Panc1 (cell line): ENCODE measurements around the gene CDH8. TPM values are rescaled to one million over a fixed set of nuclear protein-coding genes. Genes with fewer than 3 reads are reported as not detected.
A peak's percentile ranks its signal among the peaks of the same experiment; 100 is the strongest.

Experiments
- ATAC-seq: fragments of 200-7000 bp; cut with Tn5 transposase; 2 replicates; pipeline ENCODE4 v1.9.1; 2020; ENCODE audit warnings: mild to moderate bottlenecking, moderate library complexity
- BruUV-seq: library from RNA; stranded (reverse); fragments of 400-500 nt; replicated peaks from 2 replicates; lab custom pipeline; 2021; lab: Mats Ljungman, UMichigan
- CTCF ChIA-PET: fragments of 300-600 bp; sonication (Branson Sonifier 250); formaldehyde crosslinking; loops from one replicate; lab custom pipeline; 2022; ENCODE audit warnings: antibody characterized with exemption; lab: Charles Lee
- POLR2A ChIA-PET: fragments of 300-600 bp; sonication (Branson Sonifier 250); formaldehyde crosslinking; loops from one replicate; lab custom pipeline; 2022; ENCODE audit warnings: antibody characterized with exemption; lab: Charles Lee
- DNase-seq: peaks from one replicate; pipeline ENCODE4 v3.0.0-alpha.2; 2010; ENCODE audit warnings: low read depth, low spot score
- H3K27ac ChIP-seq: 2 replicates; pipeline ENCODE4 v1.5.1; 2011; ENCODE audit warnings: mild to moderate bottlenecking, low read length, inconsistent platforms
- H3K27me3 ChIP-seq: fragments of 200-500 bp; sonication (Bioruptor generic); 2 replicates; pipeline ENCODE4 v1.6.0; 2014; ENCODE audit warnings: low read length, inconsistent platforms; ENCODE audit not compliant: control insufficient read depth, insufficient read depth
- H3K36me3 ChIP-seq: fragments of 200-500 bp; sonication (Bioruptor generic); 2 replicates; pipeline ENCODE4 v1.5.1; 2014; ENCODE audit warnings: inconsistent platforms, mild to moderate bottlenecking, low read length, moderate library complexity; ENCODE audit not compliant: control insufficient read depth, insufficient read depth
- H3K4me1 ChIP-seq: 2 replicates; pipeline ENCODE4 v1.5.1; 2011; ENCODE audit warnings: inconsistent platforms, mild to moderate bottlenecking, low read length, moderate library complexity; ENCODE audit not compliant: control insufficient read depth, insufficient read depth
- H3K4me3 ChIP-seq, 2 experiments: 2 replicates each; pipeline ENCODE4 v1.5.1; 2011 to 2012; ENCODE audit warnings: low read depth in 2 of 2, low read length in 2 of 2, mild to moderate bottlenecking in 2 of 2, inconsistent platforms in 1 of 2, moderate library complexity in 1 of 2
- H3K9me3 ChIP-seq: fragments of 200-500 bp; sonication (Bioruptor generic); 2 replicates; pipeline ENCODE4 v1.5.1; 2014; ENCODE audit warnings: low read depth, mild to moderate bottlenecking, inconsistent platforms, low read length, moderate library complexity; ENCODE audit not compliant: control insufficient read depth, insufficient read depth
- CTCF ChIP-seq: fragments of 450-650 bp; IDR thresholded peaks from 2 replicates; pipeline ENCODE4 v1.5.1; 2017; ENCODE audit warnings: mild to moderate bottlenecking
- POLR2AphosphoS5 ChIP-seq: IDR thresholded peaks from 2 replicates; pipeline ENCODE4 v1.6.1; 2012; ENCODE audit warnings: mild to moderate bottlenecking, low read depth, low read length, moderate library complexity
- SIN3A ChIP-seq: IDR thresholded peaks from 2 replicates; pipeline ENCODE4 v1.6.1; 2012; ENCODE audit warnings: low read depth, mild to moderate bottlenecking, low read length, moderate library complexity, borderline replicate concordance; ENCODE audit not compliant: insufficient read depth
- TCF7L2 ChIP-seq: IDR thresholded peaks from 2 replicates; pipeline ENCODE4 v1.6.1; 2011; ENCODE audit warnings: mild to moderate bottlenecking, low read depth, low read length, inconsistent platforms
- in situ Hi-C: cut with HindIII; loops from 2 replicates; pipeline ENCODE4 v1.10.0; 2016; ENCODE audit warnings: low sequenced_read_pairs, low pct_unique_long_range_greater_than_20kb
- intact Hi-C: fragments of 100-400 bp; cut with micrococcal nuclease; formaldehyde crosslinking; loops from one replicate; pipeline ENCODE4 v1.10.0; 2022; ENCODE audit not compliant: unreplicated experiment
- total RNA-seq: library from RNA; stranded (reverse); gene quantifications from one replicate; pipeline ENCODE4 v1.2.1, GENCODE V29; 2021; ENCODE audit not compliant: unreplicated experiment
- TF ChIP-seq, protein P1 (sequence below), 2 experiments: IDR thresholded peaks; 2 replicates each; pipeline ENCODE4 v1.6.1; 2011 to 2012; ENCODE audit warnings: low read depth in 2 of 2, control low read depth in 1 of 2, low read length in 1 of 2, mild to moderate bottlenecking in 1 of 2, moderate library complexity in 1 of 2; ENCODE audit not compliant: insufficient read depth in 1 of 2

Gene CDH8
- total RNA-seq, 1 experiment from 2014 or later: 0.21 TPM

DNA sequence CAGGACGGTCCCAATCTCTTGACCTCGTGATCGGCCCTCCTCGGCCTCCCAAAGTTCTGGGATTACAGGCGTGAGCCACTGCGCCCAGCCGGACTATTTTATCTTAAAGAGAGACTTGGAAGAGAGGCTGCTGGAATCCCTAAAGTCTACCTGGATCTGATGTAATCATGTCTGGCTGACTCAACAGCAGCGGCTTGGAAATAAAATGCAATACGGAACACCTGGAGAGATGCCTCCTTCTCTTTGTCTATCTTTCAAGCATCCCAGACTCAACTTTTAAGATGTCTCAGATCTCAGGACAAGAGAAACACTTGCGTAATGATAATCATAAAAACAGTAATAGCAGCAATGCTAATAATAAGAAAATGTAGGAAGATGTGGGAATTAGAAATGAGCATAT, 95.6 kb downstream of the CDH8 start:
- Histone ChIP-seq H3K4me3 (no peak overlapping the region), H3K27ac (no peak overlapping the region), H3K4me1 (no peaks in the 10 kb centered on the region), H3K36me3 (no peaks in the 10 kb centered on the region), H3K27me3 (no peaks in the 10 kb centered on the region), H3K9me3 (no peaks in the 10 kb centered on the region)
- POLR2A ChIA-PET: no interaction called here
- TF ChIP-seq SIN3A (no peak), POLR2AphosphoS5 (no peak), TCF7L2 (no peak), CTCF (no peak)
- TF ChIP-seq, protein P1, sequence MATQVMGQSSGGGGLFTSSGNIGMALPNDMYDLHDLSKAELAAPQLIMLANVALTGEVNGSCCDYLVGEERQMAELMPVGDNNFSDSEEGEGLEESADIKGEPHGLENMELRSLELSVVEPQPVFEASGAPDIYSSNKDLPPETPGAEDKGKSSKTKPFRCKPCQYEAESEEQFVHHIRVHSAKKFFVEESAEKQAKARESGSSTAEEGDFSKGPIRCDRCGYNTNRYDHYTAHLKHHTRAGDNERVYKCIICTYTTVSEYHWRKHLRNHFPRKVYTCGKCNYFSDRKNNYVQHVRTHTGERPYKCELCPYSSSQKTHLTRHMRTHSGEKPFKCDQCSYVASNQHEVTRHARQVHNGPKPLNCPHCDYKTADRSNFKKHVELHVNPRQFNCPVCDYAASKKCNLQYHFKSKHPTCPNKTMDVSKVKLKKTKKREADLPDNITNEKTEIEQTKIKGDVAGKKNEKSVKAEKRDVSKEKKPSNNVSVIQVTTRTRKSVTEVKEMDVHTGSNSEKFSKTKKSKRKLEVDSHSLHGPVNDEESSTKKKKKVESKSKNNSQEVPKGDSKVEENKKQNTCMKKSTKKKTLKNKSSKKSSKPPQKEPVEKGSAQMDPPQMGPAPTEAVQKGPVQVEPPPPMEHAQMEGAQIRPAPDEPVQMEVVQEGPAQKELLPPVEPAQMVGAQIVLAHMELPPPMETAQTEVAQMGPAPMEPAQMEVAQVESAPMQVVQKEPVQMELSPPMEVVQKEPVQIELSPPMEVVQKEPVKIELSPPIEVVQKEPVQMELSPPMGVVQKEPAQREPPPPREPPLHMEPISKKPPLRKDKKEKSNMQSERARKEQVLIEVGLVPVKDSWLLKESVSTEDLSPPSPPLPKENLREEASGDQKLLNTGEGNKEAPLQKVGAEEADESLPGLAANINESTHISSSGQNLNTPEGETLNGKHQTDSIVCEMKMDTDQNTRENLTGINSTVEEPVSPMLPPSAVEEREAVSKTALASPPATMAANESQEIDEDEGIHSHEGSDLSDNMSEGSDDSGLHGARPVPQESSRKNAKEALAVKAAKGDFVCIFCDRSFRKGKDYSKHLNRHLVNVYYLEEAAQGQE (IDR thresholded peaks at IDR 0.05; ENCODE audit: insufficient read depth in 1 of 2, low read depth in 2 of 2, low read length in 1 of 2): no peak
- DNase-seq: no peak
- in situ Hi-C loops (no loop called here), intact Hi-C loops (no loop called here)
- no peak for ATAC-seq
- CTCF ChIA-PET: no interaction called here
- BruUV-seq: no TSS peak

GRCh38 chr16:61937646-61938045, 98.6 kb downstream of the CDH8 start:
- DNase-seq: no peak

GRCh38 chr16:61936522-61936921, 99.7 kb downstream of the CDH8 start:
- DNase-seq (no peak), ATAC-seq (no peak)
- H3K27ac ChIP-seq: no peak overlapping the region
- in situ Hi-C loops: no loop called here
- no peak for TF ChIP-seq SIN3A
- peak; percentile 40; the same call in 1 of the 2 replicates for TF ChIP-seq CTCF
- no TSS peak for BruUV-seq
- H3K4me1 ChIP-seq: no peaks in the 10 kb centered on the region
- no peaks in the 10 kb centered on the region for H3K36me3 ChIP-seq
- H3K4me3 ChIP-seq: no peak overlapping the region
- intact Hi-C loops: no loop called here
- POLR2A ChIA-PET: no interaction called here
- no peaks in the 10 kb centered on the region for H3K9me3 ChIP-seq
- no peaks in the 10 kb centered on the region for H3K27me3 ChIP-seq
- CTCF ChIA-PET: no interaction called here

More at GRCh38 chr16:61937646-61938045, 98.6 kb downstream of the CDH8 start:
- BruUV-seq: no TSS peak
- ChIA-PET POLR2A (no interaction called here), CTCF (no interaction called here)
- intact Hi-C loops: no loop called here
- ATAC-seq: no peak
- no peaks in the 10 kb centered on the region for H3K27me3 ChIP-seq
- no peaks in the 10 kb centered on the region for H3K4me1 ChIP-seq
- H3K4me3 ChIP-seq: no peak overlapping the region
- H3K27ac ChIP-seq: no peak overlapping the region
- H3K36me3 ChIP-seq: no peaks in the 10 kb centered on the region
- no peaks in the 10 kb centered on the region for H3K9me3 ChIP-seq
- in situ Hi-C loops: no loop called here
- no peak for TF ChIP-seq SIN3A
